H1 (cell line): Measurements from ENCODE around the gene GOLGA1. TPM values are rescaled to one million over a fixed set of nuclear protein-coding genes. Genes with fewer than 3 reads are reported as not detected.

Experiments
- CTCF ChIA-PET: fragments of 300-600 bp; sonication (Branson Sonifier 250); formaldehyde crosslinking; loops from one replicate; lab custom pipeline; 2021; ENCODE audit not compliant: partially characterized antibody; lab: Charles Lee
- POLR2A ChIA-PET: fragments of 300-600 bp; sonication (Branson Sonifier 250); formaldehyde crosslinking; loops from one replicate; lab custom pipeline; 2021; ENCODE audit warnings: inconsistent platforms; ENCODE audit not compliant: partially characterized antibody; lab: Charles Lee
- DNase-seq, 2 experiments: peaks; one replicate each; pipeline versions ENCODE4 v3.0.0 to v3.0.0-alpha.2; 2010 to 2022; ENCODE audit warnings: low spot score in 2 of 2, low read depth in 1 of 2, mixed read lengths in 1 of 2
- FAIRE-seq: peaks from 2 replicates; lab custom pipeline; 2011; peaks lifted over from hg19 to GRCh38; lab: Jason Lieb, UNC
- H2AFZ ChIP-seq: 2 replicates; pipeline ENCODE4 v1.8.1; 2012; ENCODE audit warnings: low read length, inconsistent platforms
- H2AK5ac ChIP-seq: 2 replicates; pipeline ENCODE4 v1.6.1; 2013; ENCODE audit warnings: low read depth, low read length
- H2BK120ac ChIP-seq: replicated peaks from 2 replicates; pipeline ENCODE3; 2013; ENCODE audit warnings: low read depth, low read length, inconsistent platforms
- H2BK12ac ChIP-seq: 2 replicates; pipeline ENCODE4 v1.6.1; 2013; ENCODE audit warnings: low read depth, low read length
- H2BK15ac ChIP-seq: 2 replicates; pipeline ENCODE4 v1.6.1; 2013; ENCODE audit warnings: low read length
- H2BK20ac ChIP-seq: 2 replicates; pipeline ENCODE4 v1.6.1; 2013; ENCODE audit warnings: low read length
- H2BK5ac ChIP-seq: 2 replicates; pipeline ENCODE4 v1.6.1; 2013; ENCODE audit warnings: low read depth, low read length
- H3K14ac ChIP-seq: 2 replicates; pipeline ENCODE4 v1.6.1; 2013; ENCODE audit warnings: inconsistent platforms; ENCODE audit not compliant: insufficient read length
- H3K18ac ChIP-seq: 2 replicates; pipeline ENCODE4 v1.6.1; 2013; ENCODE audit warnings: low read length; ENCODE audit errors: extremely low read depth
- H3K23ac ChIP-seq: 2 replicates; pipeline ENCODE4 v1.6.1; 2013; ENCODE audit warnings: inconsistent platforms; ENCODE audit not compliant: insufficient read length
- H3K23me2 ChIP-seq: 2 replicates; pipeline ENCODE4 v1.6.1; 2013; ENCODE audit warnings: low read depth, low read length
- H3K27ac ChIP-seq: 2 replicates; pipeline ENCODE4 v1.6.1; 2011; ENCODE audit warnings: low read depth, low read length, inconsistent platforms
- H3K27me3 ChIP-seq, 4 experiments: replicated peaks in 1 of 4; 1 replicate in 1 of 4; 2 replicates in 3 of 4; pipeline versions ENCODE4 v1.6.1 to v1.8.1; 2011 to 2013; ENCODE audit warnings: low read length in 3 of 4, mild to moderate bottlenecking in 3 of 4, inconsistent platforms in 2 of 4, mixed read lengths in 2 of 4, moderate library complexity in 1 of 4; ENCODE audit not compliant: control insufficient read depth in 3 of 4, insufficient read depth in 3 of 4; ENCODE audit errors: extremely low read depth in 1 of 4
- H3K36me3 ChIP-seq, 4 experiments: 2 replicates each; pipeline versions ENCODE4 v1.6.1 to v1.8.1; 2011 to 2013; ENCODE audit warnings: mild to moderate bottlenecking in 4 of 4, low read length in 3 of 4, moderate library complexity in 2 of 4, control low read depth in 1 of 4, inconsistent platforms in 1 of 4; ENCODE audit not compliant: insufficient read depth in 4 of 4, control insufficient read depth in 2 of 4
- H3K4ac ChIP-seq: replicated peaks from 2 replicates; pipeline ENCODE3; 2013; ENCODE audit warnings: low read length, low read depth, mixed read lengths, inconsistent platforms; ENCODE audit not compliant: insufficient read length
- H3K4me1 ChIP-seq, 4 experiments: replicated peaks in 1 of 4; 1 replicate in 1 of 4; 2 replicates in 3 of 4; pipeline versions ENCODE4 v1.6.1 to v1.8.1; 2011 to 2013; ENCODE audit warnings: low read length in 3 of 4, inconsistent platforms in 2 of 4, mixed read lengths in 1 of 4; ENCODE audit not compliant: insufficient read depth in 4 of 4, control insufficient read depth in 3 of 4
- H3K4me2 ChIP-seq, 2 experiments: 2 replicates each; pipeline versions ENCODE4 v1.6.1 to v1.8.1; 2011 to 2013; ENCODE audit warnings: low read depth in 2 of 2, low read length in 2 of 2, control low read depth in 1 of 2, inconsistent platforms in 1 of 2, mild to moderate bottlenecking in 1 of 2; ENCODE audit not compliant: insufficient read depth in 1 of 2
- H3K4me3 ChIP-seq, 4 experiments: fragments of 200-600, 300-600 bp in 1 of 4; sonication (generic), shearing (Covaris generic), sonication (Bioruptor Twin) in 1 of 4; 2 replicates each; pipeline versions ENCODE4 v1.5.1 to v1.8.1; 2011 to 2016; ENCODE audit warnings: low read length in 4 of 4, low read depth in 3 of 4, control low read depth in 2 of 4, inconsistent platforms in 2 of 4, mild to moderate bottlenecking in 2 of 4, mixed read lengths in 1 of 4, moderate library complexity in 1 of 4; ENCODE audit not compliant: insufficient read depth in 2 of 4; ENCODE audit errors: extremely low read depth in 1 of 4
- H3K56ac ChIP-seq: replicated peaks from 2 replicates; pipeline ENCODE3; 2013; ENCODE audit warnings: low read depth, mild to moderate bottlenecking, mixed read lengths, low read length, inconsistent platforms; ENCODE audit not compliant: insufficient read length
- H3K79me1 ChIP-seq: 2 replicates; pipeline ENCODE4 v1.6.1; 2013; ENCODE audit warnings: low read depth, low read length, control low read depth
- H3K79me2 ChIP-seq, 2 experiments: 2 replicates each; pipeline versions ENCODE4 v1.6.1 to v1.8.1; 2012 to 2013; ENCODE audit warnings: low read length in 2 of 2, mild to moderate bottlenecking in 2 of 2, inconsistent platforms in 1 of 2; ENCODE audit not compliant: insufficient read depth in 2 of 2, control insufficient read depth in 1 of 2
- H3K9ac ChIP-seq, 4 experiments: replicated peaks in 1 of 4; 1 replicate in 1 of 4; 2 replicates in 3 of 4; pipeline versions ENCODE4 v1.6.1 to v1.8.1; 2011 to 2013; ENCODE audit warnings: low read depth in 3 of 4, low read length in 3 of 4, control low read depth in 2 of 4, mild to moderate bottlenecking in 2 of 4, moderate library complexity in 2 of 4, inconsistent platforms in 1 of 4; ENCODE audit errors: extremely low read depth in 1 of 4
- H3K9me3 ChIP-seq, 2 experiments: 2 replicates each; pipeline versions ENCODE4 v1.6.1 to v1.8.1; 2012 to 2013; ENCODE audit warnings: mild to moderate bottlenecking in 2 of 2, moderate library complexity in 2 of 2, control low read depth in 1 of 2, inconsistent platforms in 1 of 2, low read depth in 1 of 2, low read length in 1 of 2, mixed read lengths in 1 of 2; ENCODE audit not compliant: insufficient read depth in 2 of 2
- H4K20me1 ChIP-seq, 2 experiments: replicated peaks in 1 of 2; 2 replicates each; pipeline versions ENCODE3 to v1.8.1; 2011 to 2013; ENCODE audit warnings: inconsistent platforms in 2 of 2, low read length in 2 of 2, mild to moderate bottlenecking in 1 of 2; ENCODE audit not compliant: insufficient read depth in 2 of 2, control insufficient read depth in 1 of 2
- H4K5ac ChIP-seq: 2 replicates; pipeline ENCODE4 v1.6.1; 2013; ENCODE audit warnings: low read length, low read depth, mixed read lengths, inconsistent platforms; ENCODE audit not compliant: insufficient read length
- H4K8ac ChIP-seq: 2 replicates; pipeline ENCODE4 v1.8.0; 2013; ENCODE audit warnings: mild to moderate bottlenecking, moderate library complexity, low read length, inconsistent platforms; ENCODE audit not compliant: insufficient read depth; ENCODE audit errors: extremely low read depth
- H4K91ac ChIP-seq: replicated peaks from 2 replicates; pipeline ENCODE3; 2013; ENCODE audit warnings: low read length, mixed read lengths, inconsistent platforms; ENCODE audit not compliant: insufficient read length
- GABPA ChIP-seq: IDR thresholded peaks from 2 replicates; pipeline ENCODE4 v1.6.1; 2011; ENCODE audit warnings: mild to moderate bottlenecking, low read length, moderate library complexity, borderline replicate concordance; ENCODE audit not compliant: insufficient read depth
- JUND ChIP-seq: IDR thresholded peaks from 2 replicates; pipeline ENCODE4 v1.6.1; 2011; ENCODE audit warnings: mild to moderate bottlenecking, improper control_type of control experiment, low read length
- RAD21 ChIP-seq, 2 experiments: IDR thresholded peaks in 1 of 2; conservative IDR thresholded peaks in 1 of 2; 2 replicates each; pipeline ENCODE4 v1.6.1; 2011; ENCODE audit warnings: low read depth in 2 of 2, low read length in 2 of 2, improper control_type of control experiment in 1 of 2, inconsistent platforms in 1 of 2, mild to moderate bottlenecking in 1 of 2, moderate library complexity in 1 of 2
- SP2 ChIP-seq: IDR thresholded peaks from 2 replicates; pipeline ENCODE4 v1.6.1; 2012; ENCODE audit warnings: mild to moderate bottlenecking, low read length, inconsistent platforms
- WGBS, 2 experiments: shearing (Covaris generic) in 1 of 2; methylation state at CpG; one replicate each; pipeline versions ENCODE4 v1.1.6 to v1.1.7; 2013 to 2015; ENCODE audit warnings: low lambda C conversion rate in 2 of 2, mixed read lengths in 2 of 2, inconsistent platforms in 1 of 2, low coverage in 1 of 2, missing lambda C conversion rate in 1 of 2; ENCODE audit not compliant: insufficient replicate concordance in 2 of 2, insufficient coverage in 1 of 2, insufficient read length in 1 of 2; ENCODE audit errors: extremely low coverage in 1 of 2, missing lambda C conversion rate in 1 of 2; 5-methylcytosine and 5-hydroxymethylcytosine counted together
- polyA plus RNA-seq, 7 experiments: library from polyadenylated mRNA; depleted of rRNA in 3 of 7; stranded (reverse) in 5 of 7; unstranded in 2 of 7; fragments of >200 nt in 5 of 7; fragments of 200-250 nt in 2 of 7; gene quantifications; 1 replicate in 5 of 7; 2 replicates in 1 of 7; 4 replicates in 1 of 7; pipeline versions ENCODE4 v1.2.1 to v1.2.3, GENCODE V29; 2011 to 2013; ENCODE audit warnings: missing spikeins in 2 of 7, mixed read lengths in 2 of 7
- total RNA-seq: library from RNA; stranded (reverse); fragmentation: NEBNext Ultra II Directional; extraction: Animal tissue kit (Norgen Biotek cat#: 25700); gene quantifications from 2 replicates; pipeline ENCODE4 v1.2.1, GENCODE V29; 2021

Gene GOLGA1
- total and polyA plus RNA-seq, 2 of the 8 experiments (the other 6 are each of a cell fraction or from before 2014, with no cell fraction given): 4.8 to 6.5 TPM

GRCh38 chr9:124834591-124834990, 106.3 kb downstream of the GOLGA1 start:
- H3K23me2 ChIP-seq: no peaks in the 10 kb centered on the region
- H2AFZ ChIP-seq: no peak overlapping the region
- no peak for FAIRE-seq
- WGBS, 2 experiments: 81% methylated on average over 7 of the region's 7 CpGs; no CpG with 5 or more reads in 1 of the 2 experiments
- H3K27ac ChIP-seq: no peak overlapping the region
- no peak overlapping the region for H3K4me3 ChIP-seq
- CTCF ChIA-PET: interaction anchor here (0.7 to 65.2 kb wide), 10 partner anchors 13 to 217 kb away, joined by 3 to 1529 read pairs (median 4); partner anchors contain the start of genes ARPC5L, NR6A1, OLFML2A and RPL35
- no peak overlapping the region for H4K5ac ChIP-seq
- no peak overlapping the region for H3K18ac ChIP-seq
- TF ChIP-seq JUND (no peak), SP2 (no peak), GABPA (no peak), RAD21 (IDR thresholded peaks at IDR 0.05 in 1 of 2, conservative IDR thresholded peaks at IDR 0.05 in 1 of 2; ENCODE audit: low read depth in 2 of 2, low read length in 2 of 2) (no peak)
- TF ChIP-seq, all 59 proteins: peak for 0
- Histone ChIP-seq H2BK12ac (no peak overlapping the region), H4K8ac (no peak overlapping the region), H3K56ac (no peak overlapping the region), H2BK5ac (no peak overlapping the region), H2BK20ac (no peak overlapping the region), H2BK120ac (no peak overlapping the region), H3K4ac (no peak overlapping the region), H4K20me1 (no peaks in the 10 kb centered on the region), H3K9me3 (no peaks in the 10 kb centered on the region), H2AK5ac (no peak overlapping the region), H3K27me3 (no peaks in the 10 kb centered on the region), H3K23ac (no peak overlapping the region), H2BK15ac (no peak overlapping the region), H3K79me1 (no peaks in the 10 kb centered on the region), H3K14ac (no peak overlapping the region), H3K4me1 (peaks cover 0 to 4% (median 0%) of the 10 kb centered on the region in 4 experiments; a peak in 2 of 7 replicates), H3K36me3 (no peaks in the 10 kb centered on the region), H3K4me2 (no peak overlapping the region), H3K79me2 (no peaks in the 10 kb centered on the region), H3K9ac (no peak overlapping the region), H4K91ac (no peak overlapping the region)
- no peak for DNase-seq
- POLR2A ChIA-PET: interaction anchor here (1.0 to 2.5 kb wide), 2 partner anchors 18 to 27 kb away, joined by 4 to 8 read pairs; partner anchors contain the start of genes ARPC5L and RPL35
